Endothelial cell of umbilical vein (primary cell): Measurements from ENCODE around the gene NDUFA11. TPM values are rescaled to one million over a fixed set of nuclear protein-coding genes. Genes with fewer than 3 reads are reported as not detected.

Source experiments
- BruUV-seq: library from RNA; stranded (reverse); fragments of 400-500 nt; replicated peaks from 2 replicates; lab custom pipeline; 2021; lab: Mats Ljungman, UMichigan
- CTCF ChIA-PET: fragments of 300-600, 350-600 bp; sonication (Branson Sonifier 250); formaldehyde crosslinking; loops from one replicate; lab custom pipeline; 2021; ENCODE audit warnings: antibody characterized with exemption, inconsistent platforms; lab: Charles Lee
- POLR2A ChIA-PET: fragments of 300-600, 350-600 bp; sonication (Branson Sonifier 250); formaldehyde crosslinking; loops from one replicate; lab custom pipeline; 2021; ENCODE audit warnings: antibody characterized with exemption, inconsistent platforms; lab: Charles Lee
- DNase-seq: peaks from one replicate; pipeline ENCODE4 v3.0.0-alpha.2; 2011; ENCODE audit warnings: low read depth, low spot score
- FAIRE-seq: peaks from 2 replicates; lab custom pipeline; 2011; peaks lifted over from hg19 to GRCh38; lab: Jason Lieb, UNC
- H2AFZ ChIP-seq: 2 replicates; pipeline ENCODE4 v1.6.0; 2012; ENCODE audit warnings: low read depth, low read length, control low read depth, inconsistent platforms
- H3K27ac ChIP-seq: 2 replicates; pipeline ENCODE4 v1.5.1; 2011; ENCODE audit warnings: low read depth, mild to moderate bottlenecking, control low read depth, low read length, moderate library complexity; ENCODE audit not compliant: insufficient read depth
- H3K27me3 ChIP-seq, 2 experiments: 2 replicates each; pipeline versions ENCODE4 v1.6.0 to v1.6.1; 2011; ENCODE audit warnings: low read length in 2 of 2, mixed read lengths in 1 of 2; ENCODE audit not compliant: control insufficient read depth in 2 of 2, insufficient read depth in 2 of 2
- H3K36me3 ChIP-seq, 2 experiments: 2 replicates in 1 of 2; 3 replicates in 1 of 2; pipeline ENCODE4 v1.5.1; 2011; ENCODE audit warnings: low read length in 2 of 2, mild to moderate bottlenecking in 1 of 2, moderate library complexity in 1 of 2; ENCODE audit not compliant: control insufficient read depth in 2 of 2, insufficient read depth in 2 of 2; ENCODE audit errors: extremely low read depth in 1 of 2
- H3K4me1 ChIP-seq: 3 replicates; pipeline ENCODE4 v1.5.1; 2011; ENCODE audit warnings: mild to moderate bottlenecking, low read length; ENCODE audit not compliant: control insufficient read depth, insufficient read depth; ENCODE audit errors: extremely low read depth
- H3K4me2 ChIP-seq: 2 replicates; pipeline ENCODE4 v1.6.1; 2011; ENCODE audit warnings: low read length, control low read depth, mixed read lengths; ENCODE audit not compliant: insufficient read depth
- H3K4me3 ChIP-seq, 3 experiments: fragments of 200-600 bp in 1 of 3; sonication (generic), shearing (Covaris generic) in 1 of 3; replicated peaks in 1 of 3; 2 replicates each; pipeline ENCODE4 v1.5.1; 2011 to 2016; ENCODE audit warnings: control low read depth in 3 of 3, low read length in 3 of 3, mild to moderate bottlenecking in 2 of 3, inconsistent platforms in 1 of 3, low read depth in 1 of 3, moderate library complexity in 1 of 3; ENCODE audit not compliant: insufficient read depth in 1 of 3
- H3K79me2 ChIP-seq: 2 replicates; pipeline ENCODE4 v1.6.0; 2012; ENCODE audit warnings: low read length, inconsistent platforms; ENCODE audit not compliant: control insufficient read depth, insufficient read depth
- H3K9ac ChIP-seq: replicated peaks from 2 replicates; pipeline ENCODE3; 2011; ENCODE audit warnings: low read length, control low read depth; ENCODE audit not compliant: insufficient read depth; ENCODE audit errors: extremely low read depth
- H3K9me1 ChIP-seq: replicated peaks from 3 replicates; pipeline ENCODE4 v1.6.0; 2011; ENCODE audit warnings: mild to moderate bottlenecking, low read length; ENCODE audit not compliant: control insufficient read depth, insufficient read depth; ENCODE audit errors: extremely low read depth
- H3K9me3 ChIP-seq: replicated peaks from 2 replicates; pipeline ENCODE4 v1.5.1; 2012; ENCODE audit warnings: low read length, inconsistent platforms; ENCODE audit not compliant: control insufficient read depth, insufficient read depth
- H4K20me1 ChIP-seq: replicated peaks from 2 replicates; pipeline ENCODE3; 2011; ENCODE audit warnings: mild to moderate bottlenecking, low read length; ENCODE audit not compliant: control insufficient read depth, insufficient read depth; ENCODE audit errors: extremely low read depth
- CTCF ChIP-seq, 2 donors: IDR thresholded peaks; 1 replicate in 1 of 2; 2 replicates in 1 of 2; pipeline ENCODE4 v1.5.1; 2011; ENCODE audit warnings: low read length in 2 of 2, mild to moderate bottlenecking in 2 of 2, moderate library complexity in 2 of 2, control low read depth in 1 of 2, inconsistent platforms in 1 of 2, low read depth in 1 of 2; ENCODE audit not compliant: insufficient read depth in 1 of 2; ENCODE audit errors: extremely low read depth in 1 of 2
- EZH2 ChIP-seq: IDR thresholded peaks from 2 replicates; pipeline ENCODE4 v1.6.1; 2012; ENCODE audit warnings: borderline replicate concordance, low read depth, mild to moderate bottlenecking, moderate library complexity, low read length, inconsistent platforms; ENCODE audit not compliant: severe bottlenecking
- FOS ChIP-seq: IDR thresholded peaks from 2 replicates; pipeline ENCODE4 v1.6.1; 2011; ENCODE audit warnings: mild to moderate bottlenecking, low read length, moderate library complexity, borderline replicate concordance; ENCODE audit not compliant: insufficient read depth
- GATA2 ChIP-seq: IDR thresholded peaks from 2 replicates; pipeline ENCODE4 v1.7.0; 2011; ENCODE audit warnings: low read depth, mild to moderate bottlenecking, moderate library complexity, mixed read lengths, low read length; ENCODE audit not compliant: insufficient read length, insufficient read depth
- JUN ChIP-seq: IDR thresholded peaks from 2 replicates; pipeline ENCODE4 v1.6.1; 2011; ENCODE audit warnings: borderline replicate concordance, low read depth; ENCODE audit not compliant: insufficient read length, insufficient read depth
- MAX ChIP-seq: IDR thresholded peaks from 2 replicates; pipeline ENCODE4 v1.6.1; 2011; ENCODE audit not compliant: insufficient read depth, insufficient read length
- MYC ChIP-seq: IDR thresholded peaks from one replicate; pipeline ENCODE4 v1.6.1; 2011; ENCODE audit warnings: mild to moderate bottlenecking, low read depth, low read length
- POLR2A ChIP-seq: IDR thresholded peaks from 2 replicates; pipeline ENCODE4 v1.6.1; 2012; ENCODE audit warnings: low read depth, mild to moderate bottlenecking, control low read depth, low read length
- POLR2AphosphoS5 ChIP-seq: IDR thresholded peaks from 2 replicates; pipeline ENCODE4 v1.6.1; 2012; ENCODE audit warnings: low read depth, mild to moderate bottlenecking, control low read depth, low read length, moderate library complexity; ENCODE audit not compliant: insufficient read depth
- dilution Hi-C: fragments of 300-500 bp; cut with MboI; formaldehyde crosslinking; loops from one replicate; pipeline ENCODE4 v1.15.0; 2019; ENCODE audit warnings: low sequenced_read_pairs; ENCODE audit not compliant: extremely low pct_ligation_motif_present
- intact Hi-C: fragments of 100-400 bp; cut with micrococcal nuclease; formaldehyde crosslinking; loops from one replicate; pipeline ENCODE4 v1.10.0; 2022
- polyA plus RNA-seq, 4 experiments: library from polyadenylated mRNA; depleted of rRNA in 3 of 4; stranded (reverse) in 3 of 4; unstranded in 1 of 4; fragments of >200 nt; gene quantifications; 2 replicates each; pipeline versions ENCODE4 v1.2.1 to v1.2.3, GENCODE V29; 2011 to 2012; ENCODE audit warnings: missing spikeins in 1 of 4
- total RNA-seq: library from RNA; stranded (reverse); gene quantifications from 2 replicates; pipeline ENCODE4 v1.2.3, GENCODE V29; 2021

NDUFA11 gene
- total and polyA plus RNA-seq, 2 donors (not counting 3 experiments of a cell fraction or from before 2014, with no cell fraction given) = 281 to 876 TPM

- Histone ChIP-seq H3K27me3 (peaks cover 0 to 3% of the 10 kb centered on the region in 2 experiments), H3K4me1 (no peaks in the 10 kb centered on the region), H3K9me1 (no peaks in the 10 kb centered on the region), H3K36me3 (no peaks in the 10 kb centered on the region), H3K9me3 (no peaks in the 10 kb centered on the region), H3K79me2 (no peaks in the 10 kb centered on the region), H3K4me2 (no peak overlapping the region), H3K9ac (no peak overlapping the region), H3K27ac (no peak overlapping the region), H3K4me3 (no peak overlapping the region), H4K20me1 (no peaks in the 10 kb centered on the region), H2AFZ (no peak overlapping the region)
- intact Hi-C loops (no loop called here), dilution Hi-C loops (no loop called here)
- ChIA-PET POLR2A (no interaction called here), CTCF (interaction anchor here (1.3 to 3.2 kb wide), 2 partner anchors 9 to 78 kb away, joined by 5 to 19 read pairs; partner anchors contain the start of gene NRTN)
- DNase-seq = no peak
- no peak for TF ChIP-seq POLR2AphosphoS5
- no peak for TF ChIP-seq EZH2
- TF ChIP-seq FOS = no peak
- TF ChIP-seq CTCF (IDR thresholded peaks at IDR 0.05; ENCODE audit: extremely low read depth in 1 of 2, insufficient read depth in 1 of 2, low read depth in 1 of 2, low read length in 2 of 2) = no peak
- no peak for TF ChIP-seq JUN
- no peak for TF ChIP-seq MYC
- no peak for TF ChIP-seq MAX
- no peak for TF ChIP-seq POLR2A
- TF ChIP-seq GATA2 = no peak
- no TSS peak for BruUV-seq
- FAIRE-seq = no peak
Observed at GRCh38 chr19:5881543-5882299, 21.9 kb downstream of the NDUFA11 start.
